CD14-positive monocyte (primary cell): Measurements from ENCODE around the gene ZNF212. TPM values are rescaled to one million over a fixed set of nuclear protein-coding genes. Genes with fewer than 3 reads are reported as not detected.

ENCODE experiments used
- DNase-seq, 3 donors: peaks; one replicate each; pipeline ENCODE4 v3.0.0-alpha.2; 2011 to 2022
- H2AFZ ChIP-seq: 2 replicates; pipeline ENCODE4 v1.6.0; 2012; ENCODE audit warnings: mild to moderate bottlenecking, low read depth, low read length, inconsistent platforms; ENCODE audit not compliant: insufficient read depth, poor library complexity, severe bottlenecking
- H3K27ac ChIP-seq, 2 donors: 1 replicate in 1 of 2; 2 replicates in 1 of 2; pipeline ENCODE4 v1.5.1; 2012 to 2013; ENCODE audit warnings: low read length in 2 of 2, control low read depth in 1 of 2, inconsistent platforms in 1 of 2, low read depth in 1 of 2, mild to moderate bottlenecking in 1 of 2
- H3K27me3 ChIP-seq, 2 donors: one replicate each; pipeline versions ENCODE4 v1.6.0 to v1.6.1; 2011 to 2013; ENCODE audit warnings: low read length in 2 of 2; ENCODE audit not compliant: control insufficient read depth in 2 of 2, insufficient read depth in 2 of 2
- H3K36me3 ChIP-seq, 2 donors: replicated peaks in 1 of 2; 1 replicate in 1 of 2; 2 replicates in 1 of 2; pipeline versions ENCODE4 v1.5.1 to v1.6.1; 2012 to 2013; ENCODE audit warnings: low read length in 2 of 2, control low read depth in 1 of 2, inconsistent platforms in 1 of 2, mild to moderate bottlenecking in 1 of 2; ENCODE audit not compliant: insufficient read depth in 2 of 2, control insufficient read depth in 1 of 2
- H3K4me1 ChIP-seq, 2 donors: 1 replicate in 1 of 2; 2 replicates in 1 of 2; pipeline versions ENCODE4 v1.5.1 to v1.6.1; 2012 to 2013; ENCODE audit warnings: low read length in 2 of 2, control low read depth in 1 of 2, inconsistent platforms in 1 of 2, mild to moderate bottlenecking in 1 of 2, moderate library complexity in 1 of 2; ENCODE audit not compliant: insufficient read depth in 2 of 2, control insufficient read depth in 1 of 2
- H3K4me2 ChIP-seq: replicated peaks from 2 replicates; pipeline ENCODE3; 2012; ENCODE audit warnings: low read length, moderate library complexity, mild to moderate bottlenecking; ENCODE audit not compliant: poor library complexity, severe bottlenecking; ENCODE audit errors: extremely low read depth
- H3K4me3 ChIP-seq, 3 experiments: fragments of 200-600 bp in 1 of 3; sonication (generic) in 1 of 3; replicated peaks in 1 of 3; 1 replicate in 2 of 3; 2 replicates in 1 of 3; pipeline ENCODE4 v1.5.1; 2011 to 2013; ENCODE audit warnings: low read length in 3 of 3, mild to moderate bottlenecking in 3 of 3, control low read depth in 2 of 3, low read depth in 2 of 3, inconsistent platforms in 1 of 3, moderate library complexity in 1 of 3
- H3K79me2 ChIP-seq: 2 replicates; pipeline ENCODE4 v1.6.0; 2012; ENCODE audit warnings: mild to moderate bottlenecking, control low read depth, inconsistent platforms, low read length, moderate library complexity; ENCODE audit not compliant: insufficient read depth
- H3K9ac ChIP-seq: 2 replicates; pipeline ENCODE4 v1.6.0; 2017; ENCODE audit warnings: low read length, mild to moderate bottlenecking; ENCODE audit not compliant: insufficient read depth, poor library complexity, severe bottlenecking
- H3K9me3 ChIP-seq, 2 donors: replicated peaks in 1 of 2; 1 replicate in 1 of 2; 2 replicates in 1 of 2; pipeline versions ENCODE4 v1.5.1 to v1.6.1; 2012 to 2013; ENCODE audit warnings: low read length in 2 of 2, control low read depth in 1 of 2; ENCODE audit not compliant: control insufficient read depth in 1 of 2, insufficient read depth in 1 of 2
- H4K20me1 ChIP-seq: 2 replicates; pipeline ENCODE4 v1.6.0; 2012; ENCODE audit warnings: mild to moderate bottlenecking, low read length, control low read depth, moderate library complexity; ENCODE audit not compliant: insufficient read depth
- H3K27ac Mint-ChIP-seq, 7 donors: one replicate each; pipeline ENCODE4 v1.8.0; 2020; ENCODE audit warnings: mild to moderate bottlenecking in 7 of 7, mixed read lengths in 7 of 7, moderate library complexity in 6 of 7, inconsistent platforms in 2 of 7
- H3K27me3 Mint-ChIP-seq, 3 donors: one replicate each; pipeline ENCODE4 v1.8.0; 2021 to 2022; ENCODE audit warnings: low read depth in 3 of 3, mild to moderate bottlenecking in 3 of 3, mixed read lengths in 3 of 3, moderate library complexity in 3 of 3, inconsistent platforms in 1 of 3
- H3K36me3 Mint-ChIP-seq, 2 donors: one replicate each; pipeline ENCODE4 v1.8.0; 2020; ENCODE audit warnings: mixed read lengths in 2 of 2, inconsistent platforms in 1 of 2, mild to moderate bottlenecking in 1 of 2
- H3K4me1 Mint-ChIP-seq: one replicate; pipeline ENCODE4 v1.8.0; 2020; ENCODE audit warnings: mild to moderate bottlenecking, mixed read lengths
- H3K4me3 Mint-ChIP-seq, 2 donors: one replicate each; pipeline ENCODE4 v1.8.0; 2020; ENCODE audit warnings: mild to moderate bottlenecking in 2 of 2, mixed read lengths in 2 of 2, moderate library complexity in 1 of 2
- H3K9me3 Mint-ChIP-seq, 7 donors: one replicate each; pipeline ENCODE4 v1.8.0; 2020 to 2022; ENCODE audit warnings: mixed read lengths in 7 of 7, mild to moderate bottlenecking in 6 of 7, moderate library complexity in 6 of 7, inconsistent platforms in 2 of 7
- WGBS: methylation state at CpG from one replicate; pipeline ENCODE4 v1.1.5; 2013; ENCODE audit warnings: missing lambda C conversion rate; ENCODE audit not compliant: insufficient coverage; 5-methylcytosine and 5-hydroxymethylcytosine counted together
- intact Hi-C, 2 donors: fragments of 100-400 bp; cut with micrococcal nuclease; formaldehyde crosslinking; loops; one replicate each; pipeline versions ENCODE4 v1.15.0 to v1.15.1; 2023
- polyA plus RNA-seq, 3 donors: library from polyadenylated mRNA; depleted of rRNA in 1 of 3; unstranded in 2 of 3; stranded (reverse) in 1 of 3; fragments of 300-500 nt in 2 of 3; fragments of >200 nt in 1 of 3; fragmentation: Illumina TruSeq in 2 of 3; gene quantifications; 1 replicate in 2 of 3; 2 replicates in 1 of 3; pipeline ENCODE4 v1.2.3, GENCODE V29; 2012 to 2021
- TF ChIP-seq, protein P1 (sequence below): fragments of 200-600 bp; IDR thresholded peaks from one replicate; pipeline ENCODE4 v1.8.0; 2022; ENCODE audit warnings: antibody characterized with exemption, mild to moderate bottlenecking

The ZNF212 gene
- polyA plus RNA-seq, 3 donors, result 1.6 to 5.9 (median 2.3) TPM

DNA sequence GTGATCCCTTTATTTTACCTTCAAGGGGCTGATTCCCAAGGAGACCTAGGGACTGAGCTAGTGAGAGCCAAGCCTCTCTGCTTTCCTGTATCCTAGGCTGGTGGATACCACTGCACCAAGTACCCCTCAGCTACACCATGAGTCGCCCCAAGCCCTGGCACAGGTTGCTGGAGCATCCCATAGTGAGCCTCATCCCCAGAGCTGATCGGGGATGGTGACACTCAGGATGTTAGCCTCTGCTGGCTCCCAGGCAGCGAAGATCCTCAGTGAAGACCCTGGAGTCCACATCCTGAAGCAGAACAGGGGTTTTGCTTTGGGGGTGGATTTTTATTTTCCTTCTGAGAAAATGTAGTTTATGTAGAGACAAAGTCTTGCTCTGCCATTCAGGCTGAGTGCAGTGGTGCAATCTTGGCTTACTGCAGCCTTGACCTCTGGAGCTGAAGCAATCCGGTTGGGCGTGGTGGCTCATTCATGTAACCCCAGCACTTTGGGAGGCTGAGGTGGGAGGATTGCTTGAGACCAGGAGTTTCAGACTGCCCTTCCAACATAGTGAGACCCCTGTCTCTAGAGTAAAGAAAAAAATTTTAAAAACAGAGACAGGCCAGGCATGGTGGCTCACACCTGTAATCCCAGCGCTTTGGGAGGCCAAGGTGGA is 12.5 kb upstream of the ZNF212 start:
- no peaks in the 10 kb centered on the region for H3K4me1 ChIP-seq
- no peaks in the 10 kb centered on the region for H4K20me1 ChIP-seq
- TF ChIP-seq, protein P1, sequence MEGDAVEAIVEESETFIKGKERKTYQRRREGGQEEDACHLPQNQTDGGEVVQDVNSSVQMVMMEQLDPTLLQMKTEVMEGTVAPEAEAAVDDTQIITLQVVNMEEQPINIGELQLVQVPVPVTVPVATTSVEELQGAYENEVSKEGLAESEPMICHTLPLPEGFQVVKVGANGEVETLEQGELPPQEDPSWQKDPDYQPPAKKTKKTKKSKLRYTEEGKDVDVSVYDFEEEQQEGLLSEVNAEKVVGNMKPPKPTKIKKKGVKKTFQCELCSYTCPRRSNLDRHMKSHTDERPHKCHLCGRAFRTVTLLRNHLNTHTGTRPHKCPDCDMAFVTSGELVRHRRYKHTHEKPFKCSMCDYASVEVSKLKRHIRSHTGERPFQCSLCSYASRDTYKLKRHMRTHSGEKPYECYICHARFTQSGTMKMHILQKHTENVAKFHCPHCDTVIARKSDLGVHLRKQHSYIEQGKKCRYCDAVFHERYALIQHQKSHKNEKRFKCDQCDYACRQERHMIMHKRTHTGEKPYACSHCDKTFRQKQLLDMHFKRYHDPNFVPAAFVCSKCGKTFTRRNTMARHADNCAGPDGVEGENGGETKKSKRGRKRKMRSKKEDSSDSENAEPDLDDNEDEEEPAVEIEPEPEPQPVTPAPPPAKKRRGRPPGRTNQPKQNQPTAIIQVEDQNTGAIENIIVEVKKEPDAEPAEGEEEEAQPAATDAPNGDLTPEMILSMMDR, result no peak
- 63% methylated on average over 3 of the region's 6 CpGs for WGBS
- H3K27me3 ChIP-seq, result no peaks in the 10 kb centered on the region
- no peak for DNase-seq
- H3K27ac ChIP-seq, result no peak overlapping the region
- Mint-ChIP-seq H3K9me3 (peaks cover 0 to 13% (median 4%) of the 10 kb centered on the region in 7 donors), H3K4me3 (no peak overlapping the region), H3K36me3 (peaks cover 28 to 41% of the 10 kb centered on the region in 2 donors), H3K27ac (no peak overlapping the region), H3K4me1 (peaks cover 3% of the 10 kb centered on the region), H3K27me3 (peaks cover 4 to 8% (median 6%) of the 10 kb centered on the region in 3 donors)
- no peaks in the 10 kb centered on the region for H3K79me2 ChIP-seq
- no peak overlapping the region for H3K9ac ChIP-seq
- no peak overlapping the region for H3K4me2 ChIP-seq
- intact Hi-C loops, result no loop called here
- peaks cover 0 to 8% of the 10 kb centered on the region in 2 donors for H3K9me3 ChIP-seq
- peaks cover 17 to 26% of the 10 kb centered on the region in 2 donors for H3K36me3 ChIP-seq
- no peak overlapping the region for H3K4me3 ChIP-seq
- no peak overlapping the region for H2AFZ ChIP-seq

DNA sequence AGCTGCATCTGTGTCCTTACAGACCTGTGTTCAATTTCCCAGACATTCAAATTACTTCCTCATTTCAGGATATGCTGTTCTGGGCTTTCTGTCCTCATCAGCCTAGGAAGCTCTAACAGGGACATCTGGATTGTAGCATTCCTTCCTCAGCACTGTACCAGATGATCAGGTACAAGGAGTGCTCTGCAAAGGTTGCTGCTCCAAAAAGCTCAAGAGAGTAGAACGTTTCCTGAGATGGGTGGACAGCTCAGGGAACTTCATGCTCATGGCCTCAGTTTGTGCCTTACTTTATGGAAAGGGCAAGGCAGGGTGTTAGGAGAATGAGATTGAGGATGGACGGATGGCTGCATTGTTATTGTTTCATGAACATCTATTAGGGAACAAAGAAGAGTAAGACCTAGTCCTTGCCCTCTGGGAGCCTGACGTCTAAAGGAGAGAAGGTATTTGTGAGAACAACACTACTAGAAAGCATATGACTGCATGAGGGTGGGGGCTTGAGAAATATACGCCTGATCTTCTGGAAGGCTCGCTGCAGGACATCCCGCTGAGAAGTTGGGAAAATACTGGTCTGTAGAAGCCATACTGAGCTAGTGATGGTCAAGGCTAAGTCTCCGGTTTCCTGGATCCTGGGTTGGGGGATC is 10.5 kb upstream of the ZNF212 start:
- peaks cover 13 to 18% of the 10 kb centered on the region in 2 donors for H3K36me3 ChIP-seq
- WGBS, result 73% methylated on average over 5 of the region's 7 CpGs
- H3K27me3 Mint-ChIP-seq, result peaks cover 4 to 18% (median 11%) of the 10 kb centered on the region in 3 donors

More for the DNA sequence above, 10.5 kb upstream of the ZNF212 start:
- Histone ChIP-seq H3K4me2 (no peak overlapping the region), H3K9me3 (peaks cover 0 to 3% of the 10 kb centered on the region in 2 donors), H3K79me2 (no peaks in the 10 kb centered on the region), H3K4me3 (no peak overlapping the region), H3K27me3 (no peaks in the 10 kb centered on the region), H3K4me1 (no peaks in the 10 kb centered on the region), H4K20me1 (no peaks in the 10 kb centered on the region), H3K27ac (no peak overlapping the region), H2AFZ (no peak overlapping the region), H3K9ac (no peak overlapping the region)
- Mint-ChIP-seq H3K9me3 (peaks cover 0 to 6% (median 0%) of the 10 kb centered on the region in 7 donors), H3K27ac (no peak overlapping the region), H3K4me1 (peaks cover 3% of the 10 kb centered on the region), H3K36me3 (peaks cover 19 to 26% of the 10 kb centered on the region in 2 donors), H3K4me3 (no peak overlapping the region)
- no peak for DNase-seq
- TF ChIP-seq, protein P1, result no peak
- intact Hi-C loops, result no loop called here
